Calu3 (cell line): ENCODE data around the gene FAM174C. TPM values are rescaled to one million over a fixed set of nuclear protein-coding genes. Genes with fewer than 3 reads are reported as not detected.

Source experiments
- BruUV-seq: library from RNA; stranded (reverse); fragments of 400-500 nt; replicated peaks from 2 replicates; lab custom pipeline; 2021; lab: Mats Ljungman, UMichigan
- CTCF ChIA-PET: fragments of 300-600 bp; sonication (Branson Sonifier 250); formaldehyde crosslinking; loops from one replicate; lab custom pipeline; 2022; ENCODE audit warnings: antibody characterized with exemption; lab: Charles Lee
- DNase-seq: peaks from one replicate; pipeline ENCODE4 v3.0.0; 2022
- H3K27ac Mint-ChIP-seq: one replicate; pipeline ENCODE4 v1.8.0; 2022; ENCODE audit warnings: mixed read lengths; ENCODE audit not compliant: unreplicated experiment
- H3K27me3 Mint-ChIP-seq: one replicate; pipeline ENCODE4 v1.8.0; 2022; ENCODE audit warnings: mixed read lengths; ENCODE audit not compliant: unreplicated experiment
- H3K36me3 Mint-ChIP-seq: one replicate; pipeline ENCODE4 v1.8.0; 2022; ENCODE audit warnings: mild to moderate bottlenecking, moderate library complexity, mixed read lengths; ENCODE audit not compliant: insufficient read depth, unreplicated experiment
- H3K4me1 Mint-ChIP-seq: one replicate; pipeline ENCODE4 v1.8.0; 2022; ENCODE audit warnings: mild to moderate bottlenecking, low read depth, mixed read lengths; ENCODE audit not compliant: unreplicated experiment
- H3K4me3 Mint-ChIP-seq: one replicate; pipeline ENCODE4 v1.8.0; 2022; ENCODE audit warnings: mild to moderate bottlenecking, low read depth, moderate library complexity, mixed read lengths; ENCODE audit not compliant: unreplicated experiment
- H3K9me3 Mint-ChIP-seq: one replicate; pipeline ENCODE4 v1.8.0; 2022; ENCODE audit warnings: low read depth, mixed read lengths; ENCODE audit not compliant: unreplicated experiment
- CTCF ChIP-seq: fragments of 200-600 bp; IDR thresholded peaks from one replicate; pipeline ENCODE4 v1.8.0; 2022; ENCODE audit warnings: antibody characterized with exemption; ENCODE audit not compliant: unreplicated experiment
- intact Hi-C: fragments of 100-400 bp; cut with micrococcal nuclease; formaldehyde crosslinking; loops from one replicate; pipeline ENCODE4 v1.10.0; 2022; ENCODE audit not compliant: unreplicated experiment
- total RNA-seq: library from RNA; stranded (reverse); gene quantifications from 2 replicates; pipeline ENCODE4 v1.2.3, GENCODE V29; 2022

FAM174C gene
- total RNA-seq, 1 experiment from 2014 or later: 34.4 TPM

GRCh38 chr19:1278713-1279660, 3.7 kb downstream of the FAM174C start:
- CTCF ChIA-PET: interaction anchor here (0.8 to 1.0 kb wide), 3 partner anchors 35 to 94 kb away, joined by 3 to 5 read pairs (median 3); no protein-coding TSS in a partner anchor
- DNase-seq: no peak
- no peak overlapping the region for H3K27ac Mint-ChIP-seq
- peaks cover 40% of the 10 kb centered on the region for H3K36me3 Mint-ChIP-seq
- peaks cover 4% of the 10 kb centered on the region for H3K27me3 Mint-ChIP-seq
- H3K9me3 Mint-ChIP-seq: no peaks in the 10 kb centered on the region
- intact Hi-C loops: loop anchor here (2.0 kb wide), 1 partner anchor 94 kb away; no protein-coding TSS in a partner anchor
- peaks cover 2% of the 10 kb centered on the region for H3K4me1 Mint-ChIP-seq
- no peak overlapping the region for H3K4me3 Mint-ChIP-seq
- TF ChIP-seq CTCF: no peak
- BruUV-seq: no TSS peak

- H3K4me3 Mint-ChIP-seq: no peak overlapping the region
- DNase-seq: peak; percentile 79
- no peaks in the 10 kb centered on the region for H3K9me3 Mint-ChIP-seq
- intact Hi-C loops: loop anchor here (2.0 kb wide), 1 partner anchor 93 kb away; no protein-coding TSS in a partner anchor
- peaks cover 35% of the 10 kb centered on the region for H3K36me3 Mint-ChIP-seq
- no TSS peak for BruUV-seq
- no peak overlapping the region for H3K27ac Mint-ChIP-seq
- CTCF ChIA-PET: interaction anchor here (0.6 to 1.0 kb wide), 5 partner anchors 36 to 93 kb away, joined by 3 to 5 read pairs (median 3); no protein-coding TSS in a partner anchor
- peaks cover 12% of the 10 kb centered on the region for H3K27me3 Mint-ChIP-seq
- peaks cover 8% of the 10 kb centered on the region for H3K4me1 Mint-ChIP-seq
- peak; percentile 66 for TF ChIP-seq CTCF
Observed at GRCh38 chr19:1279782-1280341, 4.5 kb downstream of the FAM174C start.

- intact Hi-C loops: no loop called here
- no peak for TF ChIP-seq CTCF
Observed at GRCh38 chr19:1280636-1281568, 5.6 kb downstream of the FAM174C start.

More at GRCh38 chr19:1280636-1281568, 5.6 kb downstream of the FAM174C start:
- CTCF ChIA-PET: interaction anchor here (1.0 kb wide), 1 partner anchor 37 kb away, joined by 3 read pairs; no protein-coding TSS in a partner anchor
- no peak for DNase-seq
- no peaks in the 10 kb centered on the region for H3K9me3 Mint-ChIP-seq
- no peak overlapping the region for H3K4me3 Mint-ChIP-seq
- H3K36me3 Mint-ChIP-seq: peaks cover 26% of the 10 kb centered on the region
- peaks cover 18% of the 10 kb centered on the region for H3K27me3 Mint-ChIP-seq
- no peak overlapping the region for H3K27ac Mint-ChIP-seq
- peaks cover 8% of the 10 kb centered on the region for H3K4me1 Mint-ChIP-seq
- BruUV-seq: no TSS peak
